Mesenchymal stem cell (in vitro differentiated cells and primary cell): ENCODE data around the gene CAMSAP3.

Source experiments
- DNase-seq: peaks from one replicate; pipeline ENCODE4 v3.0.0-alpha.2; 2013
- H2AFZ ChIP-seq: one replicate; pipeline ENCODE4 v1.6.1; 2013; ENCODE audit warnings: low read depth, mild to moderate bottlenecking, control low read depth, inconsistent platforms, low read length, moderate library complexity
- H2AK5ac ChIP-seq: 2 replicates; pipeline ENCODE4 v1.6.1; 2013; ENCODE audit warnings: low read length, moderate library complexity, mild to moderate bottlenecking, inconsistent platforms; ENCODE audit not compliant: severe bottlenecking
- H2BK120ac ChIP-seq: one replicate; pipeline ENCODE4 v1.6.1; 2013; ENCODE audit warnings: low read depth, mild to moderate bottlenecking, inconsistent platforms, low read length, moderate library complexity
- H2BK12ac ChIP-seq, 2 experiments: one replicate each; pipeline ENCODE4 v1.6.1; 2013; ENCODE audit warnings: inconsistent platforms in 2 of 2, low read length in 2 of 2, mild to moderate bottlenecking in 2 of 2, moderate library complexity in 2 of 2, control low read depth in 1 of 2
- H2BK15ac ChIP-seq: one replicate; pipeline ENCODE4 v1.6.1; 2013; ENCODE audit warnings: mild to moderate bottlenecking, low read depth, inconsistent platforms; ENCODE audit not compliant: poor library complexity, severe bottlenecking
- H2BK5ac ChIP-seq: 2 replicates; pipeline ENCODE4 v1.6.1; 2013; ENCODE audit warnings: low read depth, mild to moderate bottlenecking, low read length, control low read depth, inconsistent platforms; ENCODE audit not compliant: poor library complexity, severe bottlenecking
- H3K14ac ChIP-seq, 2 experiments: one replicate each; pipeline ENCODE4 v1.6.1; 2013; ENCODE audit warnings: inconsistent platforms in 2 of 2, low read length in 2 of 2, control low read depth in 1 of 2, mild to moderate bottlenecking in 1 of 2, moderate library complexity in 1 of 2
- H3K18ac ChIP-seq, 2 experiments: one replicate each; pipeline ENCODE4 v1.6.1; 2013; ENCODE audit warnings: inconsistent platforms in 2 of 2, low read length in 2 of 2, control low read depth in 1 of 2, low read depth in 1 of 2, mild to moderate bottlenecking in 1 of 2
- H3K23ac ChIP-seq, 2 experiments: one replicate each; pipeline ENCODE4 v1.6.1; 2013; ENCODE audit warnings: inconsistent platforms in 2 of 2, low read length in 2 of 2, mild to moderate bottlenecking in 2 of 2, moderate library complexity in 2 of 2, control low read depth in 1 of 2
- H3K27ac ChIP-seq: 2 replicates; pipeline ENCODE4 v1.5.1; 2013; ENCODE audit warnings: mild to moderate bottlenecking, moderate library complexity, low read length, control low read depth, inconsistent platforms; ENCODE audit not compliant: poor library complexity, severe bottlenecking
- H3K27me3 ChIP-seq, 2 experiments: 2 replicates each; pipeline versions ENCODE4 v1.6.1 to v1.7.0; 2013; ENCODE audit warnings: low read length in 2 of 2, mild to moderate bottlenecking in 2 of 2, moderate library complexity in 2 of 2, control low read depth in 1 of 2, inconsistent platforms in 1 of 2; ENCODE audit not compliant: control insufficient read depth in 1 of 2, insufficient read depth in 1 of 2
- H3K36me3 ChIP-seq, 2 experiments: 2 replicates each; pipeline versions ENCODE4 v1.6.1 to v1.7.0; 2013; ENCODE audit warnings: low read length in 2 of 2, control low read depth in 1 of 2, inconsistent platforms in 1 of 2, low read depth in 1 of 2, mild to moderate bottlenecking in 1 of 2; ENCODE audit not compliant: insufficient read depth in 2 of 2, control insufficient read depth in 1 of 2
- H3K4ac ChIP-seq, 2 experiments: one replicate each; pipeline ENCODE4 v1.6.1; 2013; ENCODE audit warnings: inconsistent platforms in 2 of 2, low read length in 2 of 2, mild to moderate bottlenecking in 2 of 2, moderate library complexity in 2 of 2, control low read depth in 1 of 2, low read depth in 1 of 2
- H3K4me1 ChIP-seq: 2 replicates; pipeline ENCODE4 v1.6.1; 2013; ENCODE audit warnings: low read depth, low read length, control low read depth; ENCODE audit not compliant: control insufficient read depth, insufficient read depth
- H3K4me2 ChIP-seq: 2 replicates; pipeline ENCODE4 v1.6.1; 2013; ENCODE audit warnings: low read length, mild to moderate bottlenecking, inconsistent platforms; ENCODE audit not compliant: poor library complexity, severe bottlenecking
- H3K4me3 ChIP-seq, 2 experiments: 2 replicates each; pipeline versions ENCODE4 v1.5.1 to v1.7.0; 2013; ENCODE audit warnings: low read length in 2 of 2, mild to moderate bottlenecking in 2 of 2, control low read depth in 1 of 2, low read depth in 1 of 2; ENCODE audit not compliant: insufficient read depth in 1 of 2
- H3K79me1 ChIP-seq: replicated peaks from 2 replicates; pipeline ENCODE4 v1.6.1; 2013; ENCODE audit warnings: mild to moderate bottlenecking, control low read depth, low read length, inconsistent platforms; ENCODE audit not compliant: poor library complexity, severe bottlenecking
- H3K9ac ChIP-seq: 2 replicates; pipeline ENCODE4 v1.7.0; 2013; ENCODE audit warnings: mild to moderate bottlenecking, low read length, moderate library complexity
- H3K9me3 ChIP-seq: 2 replicates; pipeline ENCODE4 v1.7.0; 2013; ENCODE audit warnings: mild to moderate bottlenecking, low read length; ENCODE audit not compliant: control insufficient read depth
- H4K8ac ChIP-seq: one replicate; pipeline ENCODE4 v1.6.1; 2013; ENCODE audit warnings: inconsistent platforms, mild to moderate bottlenecking, low read length, moderate library complexity
- H4K91ac ChIP-seq: one replicate; pipeline ENCODE4 v1.6.1; 2013; ENCODE audit warnings: mild to moderate bottlenecking, low read length, inconsistent platforms
- WGBS: methylation state at CpG from one replicate; pipeline ENCODE4 v1.1.7; 2013; ENCODE audit warnings: mixed read lengths; 5-methylcytosine and 5-hydroxymethylcytosine counted together

Gene CAMSAP3

GRCh38 chr19:7559102-7559501 is 36.6 kb upstream of the CAMSAP3 start:
- Histone ChIP-seq H3K36me3 (peaks cover 71 to 83% of the 10 kb centered on the region in 2 experiments), H3K27me3 (no peaks in the 10 kb centered on the region), H3K14ac (no peak overlapping the region), H3K18ac (no peak overlapping the region), H2BK120ac (no peak overlapping the region), H3K4me3 (no peak overlapping the region), H3K9ac (no peak overlapping the region), H4K8ac (no peak overlapping the region), H3K4me1 (no peaks in the 10 kb centered on the region), H2BK5ac (no peak overlapping the region), H3K9me3 (no peaks in the 10 kb centered on the region), H2AFZ (no peak overlapping the region), H2BK12ac (no peak overlapping the region), H2BK15ac (no peak overlapping the region), H3K4ac (no peak overlapping the region), H2AK5ac (no peak overlapping the region), H4K91ac (no peak overlapping the region), H3K79me1 (peaks cover 12% of the 10 kb centered on the region), H3K27ac (no peak overlapping the region), H3K23ac (no peak overlapping the region), H3K4me2 (no peak overlapping the region)
- WGBS = 85% methylated on average over 4 of the region's 4 CpGs
- no peak for DNase-seq

GRCh38 chr19:7560255-7560654 is 35.4 kb upstream of the CAMSAP3 start:
- no peak overlapping the region for H3K23ac ChIP-seq
- no peak overlapping the region for H3K18ac ChIP-seq
- no peak overlapping the region for H2BK120ac ChIP-seq
- no peaks in the 10 kb centered on the region for H3K27me3 ChIP-seq
- H3K14ac ChIP-seq = no peak overlapping the region
- DNase-seq = no peak
- 77% methylated on average over 1 of the region's 2 CpGs for WGBS
- peaks cover 65 to 77% of the 10 kb centered on the region in 2 experiments for H3K36me3 ChIP-seq
- no peak overlapping the region for H2BK15ac ChIP-seq
- H2AFZ ChIP-seq = no peak overlapping the region
- H3K9ac ChIP-seq = no peak overlapping the region
- no peak overlapping the region for H3K4me3 ChIP-seq
- H3K4me1 ChIP-seq = no peaks in the 10 kb centered on the region
- no peak overlapping the region for H4K91ac ChIP-seq
- H3K4me2 ChIP-seq = no peak overlapping the region
- H4K8ac ChIP-seq = no peak overlapping the region
- H3K79me1 ChIP-seq = peaks cover 8% of the 10 kb centered on the region
- no peak overlapping the region for H2AK5ac ChIP-seq
- H2BK5ac ChIP-seq = no peak overlapping the region
- H2BK12ac ChIP-seq = no peak overlapping the region
- no peak overlapping the region for H3K4ac ChIP-seq
- H3K9me3 ChIP-seq = no peaks in the 10 kb centered on the region
- no peak overlapping the region for H3K27ac ChIP-seq

GRCh38 chr19:7561325-7561724 is 34.3 kb upstream of the CAMSAP3 start:
- H4K91ac ChIP-seq = no peak overlapping the region
- no peak overlapping the region for H4K8ac ChIP-seq
- H3K9ac ChIP-seq = no peak overlapping the region
- H3K23ac ChIP-seq = no peak overlapping the region
- H3K4ac ChIP-seq = no peak overlapping the region
- WGBS = 96% methylated on average over 16 of the region's 17 CpGs
- H3K14ac ChIP-seq = no peak overlapping the region
- no peak overlapping the region for H2AK5ac ChIP-seq
- no peaks in the 10 kb centered on the region for H3K27me3 ChIP-seq
- H3K4me3 ChIP-seq = no peak overlapping the region
- H2BK5ac ChIP-seq = no peak overlapping the region
- H2BK120ac ChIP-seq = no peak overlapping the region
- H2AFZ ChIP-seq = no peak overlapping the region
- no peak overlapping the region for H2BK12ac ChIP-seq
- no peak overlapping the region for H3K27ac ChIP-seq
- no peaks in the 10 kb centered on the region for H3K4me1 ChIP-seq
- no peak overlapping the region for H3K18ac ChIP-seq
- peaks cover 54 to 66% of the 10 kb centered on the region in 2 experiments for H3K36me3 ChIP-seq
- no peak for DNase-seq
- H3K79me1 ChIP-seq = peaks cover 8% of the 10 kb centered on the region
- no peak overlapping the region for H3K4me2 ChIP-seq
- H2BK15ac ChIP-seq = no peak overlapping the region
- no peaks in the 10 kb centered on the region for H3K9me3 ChIP-seq

GRCh38 chr19:7562646-7563393 is 32.8 kb upstream of the CAMSAP3 start:
- Histone ChIP-seq H2BK12ac (no peak overlapping the region), H4K8ac (no peak overlapping the region), H3K9me3 (no peaks in the 10 kb centered on the region), H4K91ac (no peak overlapping the region), H3K4ac (no peak overlapping the region), H2AK5ac (no peak overlapping the region), H2BK15ac (no peak overlapping the region), H3K27ac (no peak overlapping the region), H3K4me2 (no peak overlapping the region), H2BK120ac (no peak overlapping the region), H2BK5ac (no peak overlapping the region), H3K4me3 (no peak overlapping the region), H3K9ac (no peak overlapping the region), H3K18ac (no peak overlapping the region), H3K36me3 (peaks cover 40 to 52% of the 10 kb centered on the region in 2 experiments), H3K23ac (no peak overlapping the region), H3K27me3 (no peaks in the 10 kb centered on the region), H3K79me1 (peaks cover 8% of the 10 kb centered on the region), H3K4me1 (no peaks in the 10 kb centered on the region), H3K14ac (no peak overlapping the region), H2AFZ (no peak overlapping the region)
- WGBS = 90% methylated on average over 8 of the region's 16 CpGs
- no peak for DNase-seq
